ENCODE results near the gene SLC16A13. TPM values are rescaled to one million over a fixed set of nuclear protein-coding genes. Genes with fewer than 3 reads are reported as not detected.

The SLC16A13 gene
- total and polyA plus RNA-seq, 2 of the 8 experiments (the other 6 are each of a cell fraction or from before 2014, with no cell fraction given), result 5.4 to 5.8 TPM

DNA sequence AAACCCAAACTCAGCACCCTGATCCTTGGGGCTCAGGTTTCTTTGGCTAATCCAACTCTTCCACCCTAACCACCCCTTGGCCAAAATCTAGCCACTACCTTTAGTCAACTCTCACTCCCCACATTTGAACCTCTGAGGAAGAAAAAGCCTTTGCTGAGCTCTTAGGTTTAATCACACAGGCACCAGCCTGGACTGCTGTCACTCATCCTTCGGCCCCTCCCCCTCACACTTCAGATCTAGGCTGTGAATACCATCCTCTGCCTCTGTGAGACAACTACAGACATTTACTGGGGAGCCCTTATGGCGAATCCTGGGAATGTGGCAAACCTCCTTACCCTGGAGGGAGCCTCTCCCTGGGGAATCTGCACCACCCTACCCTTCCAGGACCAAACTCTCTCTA, 28.7 kb upstream of the SLC16A13 start:
- H4K5ac ChIP-seq (ENCODE audit: insufficient read length, low read depth, low read length), result no peak overlapping the region
- TF ChIP-seq JUN (IDR thresholded peaks at IDR 0.05; ENCODE audit: low read depth, low read length), result no peak
- TF ChIP-seq GABPA (IDR thresholded peaks at IDR 0.05; ENCODE audit: borderline replicate concordance, insufficient read depth, low read length), result no peak
- no peak for TF ChIP-seq SP1 (IDR thresholded peaks at IDR 0.05; ENCODE audit: low read depth, low read length)
- TF ChIP-seq SAP30 (IDR thresholded peaks at IDR 0.05; ENCODE audit: insufficient read depth, insufficient replicate concordance, low read length), result no peak
- TF ChIP-seq SIN3A (conservative IDR thresholded peaks at IDR 0.05 in 1 of 2, IDR thresholded peaks at IDR 0.05 in 1 of 2; ENCODE audit: low read depth in 1 of 2, low read length in 2 of 2), result no peak
- TF ChIP-seq CREB1 (IDR thresholded peaks at IDR 0.05), result no peak
- no peak for TF ChIP-seq EZH2 (IDR thresholded peaks at IDR 0.05; ENCODE audit: low read depth, low read length, severe bottlenecking)
- no peak for TF ChIP-seq EGR1 (IDR thresholded peaks at IDR 0.05; ENCODE audit: borderline replicate concordance, low read depth, low read length)
- TF ChIP-seq YY1 (IDR thresholded peaks at IDR 0.05; ENCODE audit: low read depth, low read length), result no peak
- TF ChIP-seq POLR2A (IDR thresholded peaks at IDR 0.05; ENCODE audit: control extremely low read depth in 1 of 2, low read depth in 2 of 2, low read length in 2 of 2), result no peak
- no peak for TF ChIP-seq SP4 (IDR thresholded peaks at IDR 0.05; ENCODE audit: low read length)
- TF ChIP-seq FOSL1 (IDR thresholded peaks at IDR 0.05; ENCODE audit: insufficient read depth, low read depth, low read length), result no peak
- TF ChIP-seq ASH2L (IDR thresholded peaks at IDR 0.05; ENCODE audit: low read length), result no peak
- TF ChIP-seq TAF7 (optimal IDR thresholded peaks at IDR 0.05; ENCODE audit: borderline replicate concordance, low read depth, low read length), result no peak

More for the DNA sequence above, 28.7 kb upstream of the SLC16A13 start:
- H2AK5ac ChIP-seq (ENCODE audit: low read depth, low read length), result no peak overlapping the region
- peaks cover 7% of the 10 kb centered on the region; the same call in 1 of the 2 replicates for H3K79me1 ChIP-seq (ENCODE audit: low read depth, low read length)
- H2BK15ac ChIP-seq (ENCODE audit: low read length), result no peak overlapping the region
- H3K9ac ChIP-seq (replicated peaks in 1 of 4; ENCODE audit: extremely low read depth in 1 of 4, low read depth in 3 of 4, low read length in 3 of 4), result no peak overlapping the region
- no peak overlapping the region for H3K4ac ChIP-seq (replicated peaks; ENCODE audit: insufficient read length, low read depth, low read length)
- 72% methylated on average over 2 of the region's 2 CpGs; no CpG with 5 or more reads in 1 of the 2 experiments for WGBS, 2 experiments (ENCODE audit: extremely low coverage in 1 of 2, insufficient coverage in 1 of 2, insufficient read length in 1 of 2, insufficient replicate concordance in 2 of 2, low coverage in 1 of 2, low lambda C conversion rate in 2 of 2, missing lambda C conversion rate in 1 of 2)
- H3K23ac ChIP-seq (ENCODE audit: insufficient read length), result no peak overlapping the region
- H3K9me3 ChIP-seq (ENCODE audit: insufficient read depth in 2 of 2, low read depth in 1 of 2, low read length in 1 of 2), result no peaks in the 10 kb centered on the region
- H3K36me3 ChIP-seq (ENCODE audit: control insufficient read depth in 2 of 4, insufficient read depth in 4 of 4, low read length in 3 of 4), result no peaks in the 10 kb centered on the region; a peak in 1 of 8 replicates
- no peak overlapping the region for H3K27ac ChIP-seq (ENCODE audit: low read depth, low read length)
- H4K20me1 ChIP-seq (replicated peaks in 1 of 2; ENCODE audit: control insufficient read depth in 1 of 2, insufficient read depth in 2 of 2, low read length in 2 of 2), result peaks cover 6 to 7% of the 10 kb centered on the region in 2 experiments
- ChIA-PET POLR2A (ENCODE audit: partially characterized antibody) (interaction anchor here (0.9 kb wide), 1 partner anchor 93 kb away, joined by 4 read pairs; no protein-coding TSS in a partner anchor), CTCF (ENCODE audit: partially characterized antibody) (interaction anchor here (0.8 to 11.1 kb wide), 8 partner anchors 11 to 294 kb away, joined by 3 to 152 read pairs (median 7); partner anchors contain the start of genes ALOX12 and SLC13A5)
- 0 out of 2 replicates have a peak, but pooled peaks cover 3% of the 10 kb centered on the region for H3K23me2 ChIP-seq (ENCODE audit: low read depth, low read length)
- H3K27me3 ChIP-seq (replicated peaks in 1 of 4; ENCODE audit: control insufficient read depth in 3 of 4, extremely low read depth in 1 of 4, insufficient read depth in 3 of 4, low read length in 3 of 4), result no peaks in the 10 kb centered on the region
- no peak overlapping the region for H2BK5ac ChIP-seq (ENCODE audit: low read depth, low read length)
- FAIRE-seq (no peak), DNase-seq (ENCODE audit: low read depth in 1 of 2, low spot score in 2 of 2) (no peak)
- H3K18ac ChIP-seq (ENCODE audit: extremely low read depth, low read length), result no peak overlapping the region
- no peak overlapping the region for H2BK120ac ChIP-seq (replicated peaks; ENCODE audit: low read depth, low read length)
- no peak overlapping the region for H3K4me3 ChIP-seq (ENCODE audit: extremely low read depth in 1 of 4, insufficient read depth in 2 of 4, low read depth in 3 of 4, low read length in 4 of 4)
- H4K8ac ChIP-seq (ENCODE audit: extremely low read depth, insufficient read depth, low read length), result no peak overlapping the region
- no peak overlapping the region for H3K56ac ChIP-seq (replicated peaks; ENCODE audit: insufficient read length, low read depth, low read length)
- H3K14ac ChIP-seq (ENCODE audit: insufficient read length), result no peak overlapping the region
- no peak overlapping the region for H2BK12ac ChIP-seq (ENCODE audit: low read depth, low read length)
- H4K91ac ChIP-seq (replicated peaks; ENCODE audit: insufficient read length, low read length), result no peak overlapping the region
- H3K4me1 ChIP-seq (replicated peaks in 1 of 4; ENCODE audit: control insufficient read depth in 3 of 4, insufficient read depth in 4 of 4, low read length in 3 of 4), result peaks cover 0 to 2% (median 0%) of the 10 kb centered on the region in 4 experiments; a peak in 1 of 7 replicates
- no peak overlapping the region for H2AFZ ChIP-seq (ENCODE audit: low read length)
- H3K79me2 ChIP-seq (ENCODE audit: control insufficient read depth in 1 of 2, insufficient read depth in 2 of 2, low read length in 2 of 2), result peaks cover 0 to 25% of the 10 kb centered on the region in 2 experiments; a peak in 3 of 4 replicates
- no peak overlapping the region for H3K4me2 ChIP-seq (ENCODE audit: insufficient read depth in 1 of 2, low read depth in 2 of 2, low read length in 2 of 2)
- H2BK20ac ChIP-seq (ENCODE audit: low read length), result no peak overlapping the region

Measured in H1 (cell line).